ENCODE data around the gene ENPP6. TPM values are rescaled to one million over a fixed set of nuclear protein-coding genes. Genes with fewer than 3 reads are reported as not detected.

The ENPP6 gene
- total and polyA plus RNA-seq, 4 donors, result 0.05 to 0.08 (median 0.05) TPM; not detected in 1

DNA sequence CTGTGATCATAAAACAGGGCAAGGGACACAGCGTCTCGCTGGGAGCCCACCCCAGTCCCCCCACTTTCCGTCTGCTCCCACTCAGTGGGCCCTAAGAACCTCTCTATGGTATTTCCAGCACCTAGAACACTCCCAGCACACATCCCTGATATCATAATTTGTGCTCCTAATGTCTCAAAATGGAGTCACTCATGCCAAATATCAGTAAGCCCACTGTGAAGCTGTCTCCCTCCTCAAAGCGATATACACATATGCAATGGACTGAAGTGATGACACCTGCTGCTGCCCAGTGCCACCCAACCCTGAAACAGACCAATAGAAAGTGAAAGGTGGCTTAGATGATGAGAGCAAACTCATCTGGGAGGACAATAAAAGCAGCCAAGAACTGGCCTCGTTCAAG lies 17.9 kb downstream of the ENPP6 start:
- Histone ChIP-seq H3K9me3 (ENCODE audit: control insufficient read depth in 4 of 4, low read length in 3 of 4) (no peaks in the 10 kb centered on the region), H3K9ac (ENCODE audit: low read depth in 1 of 2, low read length in 2 of 2) (no peak overlapping the region), H3K4me1 (ENCODE audit: control insufficient read depth in 4 of 4, insufficient read depth in 4 of 4, low read length in 3 of 4) (no peaks in the 10 kb centered on the region), H3K4me3 (ENCODE audit: low read depth in 1 of 3, low read length in 3 of 3) (no peak overlapping the region), H3K27me3 (ENCODE audit: control insufficient read depth in 4 of 4, insufficient read depth in 4 of 4, low read length in 3 of 4) (no peaks in the 10 kb centered on the region), H3K36me3 (ENCODE audit: control insufficient read depth in 4 of 4, insufficient read depth in 3 of 4, low read depth in 1 of 4, low read length in 3 of 4) (no peaks in the 10 kb centered on the region), H3K27ac (ENCODE audit: low read depth in 1 of 2, low read length in 2 of 2) (no peak overlapping the region)
- WGBS, result 96% methylated on average over 5 of the region's 5 CpGs
- no peak for TF ChIP-seq EGR1 (IDR thresholded peaks at IDR 0.05; ENCODE audit: low read depth in 2 of 2)
- TF ChIP-seq, protein P1, sequence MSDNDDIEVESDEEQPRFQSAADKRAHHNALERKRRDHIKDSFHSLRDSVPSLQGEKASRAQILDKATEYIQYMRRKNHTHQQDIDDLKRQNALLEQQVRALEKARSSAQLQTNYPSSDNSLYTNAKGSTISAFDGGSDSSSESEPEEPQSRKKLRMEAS (IDR thresholded peaks at IDR 0.05), result no peak
- no peak for TF ChIP-seq HNF4G (IDR thresholded peaks at IDR 0.05)
- no peak for TF ChIP-seq FOXA2 (IDR thresholded peaks at IDR 0.05)
- TF ChIP-seq YY1 (IDR thresholded peaks at IDR 0.05), result no peak
- no peak for TF ChIP-seq SP1 (IDR thresholded peaks at IDR 0.05)
- no peak for TF ChIP-seq NR2F2 (IDR thresholded peaks at IDR 0.05)
- no peak for TF ChIP-seq FOXA1 (IDR thresholded peaks at IDR 0.05)
- no peak for TF ChIP-seq RXRA (IDR thresholded peaks at IDR 0.05)
- TF ChIP-seq HNF4A (conservative IDR thresholded peaks at IDR 0.05), result no peak
- no peak for DNase-seq (ENCODE audit: low spot score)

DNA sequence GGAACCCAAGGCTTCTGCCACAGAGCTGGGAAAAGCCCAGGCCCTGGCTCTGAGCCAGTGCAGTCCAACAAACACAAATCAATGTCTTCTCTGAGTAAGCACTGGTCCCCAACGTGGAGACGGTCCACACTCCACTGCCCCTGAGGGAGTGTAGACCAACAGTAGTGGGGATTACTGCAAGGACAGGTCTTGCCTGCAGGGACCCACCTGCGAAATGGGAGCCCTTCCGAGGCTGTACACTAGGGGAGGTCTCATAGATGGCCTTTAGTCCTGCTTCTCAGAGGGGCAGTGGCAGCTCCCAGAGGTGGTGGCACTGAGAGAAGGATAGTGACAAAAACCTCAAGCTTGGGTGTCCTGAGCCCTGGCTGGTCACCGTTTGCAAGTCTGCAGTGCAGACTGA lies 19.5 kb downstream of the ENPP6 start:
- no peaks in the 10 kb centered on the region for H3K36me3 ChIP-seq (ENCODE audit: control insufficient read depth in 4 of 4, insufficient read depth in 3 of 4, low read depth in 1 of 4, low read length in 3 of 4)
- DNase-seq (ENCODE audit: low spot score), result no peak
- WGBS, result 64% methylated on average over 5 of the region's 5 CpGs
- no peak for TF ChIP-seq RAD21 (IDR thresholded peaks at IDR 0.05)
- no peak for TF ChIP-seq RXRA (IDR thresholded peaks at IDR 0.05)
- TF ChIP-seq TAF1 (conservative IDR thresholded peaks at IDR 0.05), result no peak
- TF ChIP-seq, protein P2, sequence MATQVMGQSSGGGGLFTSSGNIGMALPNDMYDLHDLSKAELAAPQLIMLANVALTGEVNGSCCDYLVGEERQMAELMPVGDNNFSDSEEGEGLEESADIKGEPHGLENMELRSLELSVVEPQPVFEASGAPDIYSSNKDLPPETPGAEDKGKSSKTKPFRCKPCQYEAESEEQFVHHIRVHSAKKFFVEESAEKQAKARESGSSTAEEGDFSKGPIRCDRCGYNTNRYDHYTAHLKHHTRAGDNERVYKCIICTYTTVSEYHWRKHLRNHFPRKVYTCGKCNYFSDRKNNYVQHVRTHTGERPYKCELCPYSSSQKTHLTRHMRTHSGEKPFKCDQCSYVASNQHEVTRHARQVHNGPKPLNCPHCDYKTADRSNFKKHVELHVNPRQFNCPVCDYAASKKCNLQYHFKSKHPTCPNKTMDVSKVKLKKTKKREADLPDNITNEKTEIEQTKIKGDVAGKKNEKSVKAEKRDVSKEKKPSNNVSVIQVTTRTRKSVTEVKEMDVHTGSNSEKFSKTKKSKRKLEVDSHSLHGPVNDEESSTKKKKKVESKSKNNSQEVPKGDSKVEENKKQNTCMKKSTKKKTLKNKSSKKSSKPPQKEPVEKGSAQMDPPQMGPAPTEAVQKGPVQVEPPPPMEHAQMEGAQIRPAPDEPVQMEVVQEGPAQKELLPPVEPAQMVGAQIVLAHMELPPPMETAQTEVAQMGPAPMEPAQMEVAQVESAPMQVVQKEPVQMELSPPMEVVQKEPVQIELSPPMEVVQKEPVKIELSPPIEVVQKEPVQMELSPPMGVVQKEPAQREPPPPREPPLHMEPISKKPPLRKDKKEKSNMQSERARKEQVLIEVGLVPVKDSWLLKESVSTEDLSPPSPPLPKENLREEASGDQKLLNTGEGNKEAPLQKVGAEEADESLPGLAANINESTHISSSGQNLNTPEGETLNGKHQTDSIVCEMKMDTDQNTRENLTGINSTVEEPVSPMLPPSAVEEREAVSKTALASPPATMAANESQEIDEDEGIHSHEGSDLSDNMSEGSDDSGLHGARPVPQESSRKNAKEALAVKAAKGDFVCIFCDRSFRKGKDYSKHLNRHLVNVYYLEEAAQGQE (IDR thresholded peaks at IDR 0.05), result no peak
- no peak for TF ChIP-seq JUND (IDR thresholded peaks at IDR 0.05)
- TF ChIP-seq EGR1 (IDR thresholded peaks at IDR 0.05; ENCODE audit: low read depth in 2 of 2), result no peak
- no peak for TF ChIP-seq GABPA (IDR thresholded peaks at IDR 0.05 in 1 of 2, conservative IDR thresholded peaks at IDR 0.05 in 1 of 2)
- TF ChIP-seq FOXA1 (IDR thresholded peaks at IDR 0.05), result no peak
- TF ChIP-seq, protein P3, sequence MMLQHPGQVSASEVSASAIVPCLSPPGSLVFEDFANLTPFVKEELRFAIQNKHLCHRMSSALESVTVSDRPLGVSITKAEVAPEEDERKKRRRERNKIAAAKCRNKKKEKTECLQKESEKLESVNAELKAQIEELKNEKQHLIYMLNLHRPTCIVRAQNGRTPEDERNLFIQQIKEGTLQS (IDR thresholded peaks at IDR 0.05), result no peak
- TF ChIP-seq HNF4A (conservative IDR thresholded peaks at IDR 0.05), result no peak
- TF ChIP-seq HNF4G (IDR thresholded peaks at IDR 0.05), result no peak
- TF ChIP-seq, protein P1 (IDR thresholded peaks at IDR 0.05), result no peak
- TF ChIP-seq SP1 (IDR thresholded peaks at IDR 0.05), result no peak
- no peak overlapping the region for H3K4me3 ChIP-seq (ENCODE audit: low read depth in 1 of 3, low read length in 3 of 3)
- no peaks in the 10 kb centered on the region for H3K9me3 ChIP-seq (ENCODE audit: control insufficient read depth in 4 of 4, low read length in 3 of 4)
- H3K27ac ChIP-seq (ENCODE audit: low read depth in 1 of 2, low read length in 2 of 2), result no peak overlapping the region
- H3K9ac ChIP-seq (ENCODE audit: low read depth in 1 of 2, low read length in 2 of 2), result no peak overlapping the region
- H3K4me1 ChIP-seq (ENCODE audit: control insufficient read depth in 4 of 4, insufficient read depth in 4 of 4, low read length in 3 of 4), result no peaks in the 10 kb centered on the region
- H3K27me3 ChIP-seq (ENCODE audit: control insufficient read depth in 4 of 4, insufficient read depth in 4 of 4, low read length in 3 of 4), result no peaks in the 10 kb centered on the region
